ENCODE measurements around the gene NEURL2.
"Not testable (repeated sequence)": the region's sequence is repeated elsewhere in the genome, so short reads cannot be mapped to it uniquely, and the experiment has no call there.

The NEURL2 gene

GRCh38 chr20:45890985-45891983 is at the start of gene NEURL2, which contains the start of gene CTSA:
Gene NEURL2, minus strand, starts transcription at chr20:45891208. Its CDS starts 217 bp downstream, at chr20:45890991.
Gene CTSA, plus strand, starts transcription at chr20:45891335. Its CDS starts 234 bp downstream, at chr20:45891569.
- peak; percentile 88 for DNase-seq (ENCODE audit: low spot score)

GRCh38 chr20:45940469-45940868 is 49.5 kb upstream of the NEURL2 start:
- no peak for DNase-seq (ENCODE audit: low spot score)

GRCh38 chr20:45940053-45940452 is 49.0 kb upstream of the NEURL2 start:
- DNase-seq (ENCODE audit: low spot score): no peak

GRCh38 chr20:45938727-45939438 is 47.9 kb upstream of the NEURL2 start:
- DNase-seq (ENCODE audit: low spot score): no peak

GRCh38 chr20:45937765-45938164 is 46.8 kb upstream of the NEURL2 start:
- DNase-seq (ENCODE audit: low spot score): peak; percentile 29

- no peak for DNase-seq (ENCODE audit: low spot score)
Measured at GRCh38 chr20:45935416-45936046, 44.5 kb upstream of the NEURL2 start.

GRCh38 chr20:45934586-45935415 is 43.8 kb upstream of the NEURL2 start, which contains the start of gene PCIF1:
Gene PCIF1, plus strand, starts transcription at chr20:45934683. Its CDS starts 4,317 bp downstream, at chr20:45939000.
- DNase-seq (ENCODE audit: low spot score): peak; percentile 98

- DNase-seq (ENCODE audit: low spot score): peak; percentile 57
Measured at GRCh38 chr20:45934046-45934585, 43.1 kb upstream of the NEURL2 start.

- DNase-seq (ENCODE audit: low spot score): peak; percentile 80
Measured at GRCh38 chr20:45933266-45934045, 42.4 kb upstream of the NEURL2 start.

GRCh38 chr20:45931680-45932079 is 40.7 kb upstream of the NEURL2 start:
- not testable (repeated sequence) for DNase-seq (ENCODE audit: low spot score)

GRCh38 chr20:45927071-45927878 is 36.3 kb upstream of the NEURL2 start:
- DNase-seq (ENCODE audit: low spot score): no peak

- no peak for DNase-seq (ENCODE audit: low spot score)
Measured at GRCh38 chr20:45926731-45927070, 35.7 kb upstream of the NEURL2 start.

GRCh38 chr20:45925821-45926506 is 35.0 kb upstream of the NEURL2 start:
- DNase-seq (ENCODE audit: low spot score): no peak

- no peak for DNase-seq (ENCODE audit: low spot score)
Measured at GRCh38 chr20:45924391-45925261, 33.6 kb upstream of the NEURL2 start.

- DNase-seq (ENCODE audit: low spot score): no peak
Measured at GRCh38 chr20:45921337-45922189, 30.6 kb upstream of the NEURL2 start.

- no peak for DNase-seq (ENCODE audit: low spot score)
Measured at GRCh38 chr20:45920462-45921336, 29.7 kb upstream of the NEURL2 start.

Data from activated CD4-positive, alpha-beta T cell treated with anti-CD3 and anti-CD28 coated beads, Interleukin-2, Interleukin-4, amounts not matched to agents 100 ng/mL and 50 ng/mL, durations not matched to agents 16 hours and 8 hours (primary cell).